Liver (tissue), 9 donors: ENCODE data around the gene ERBB4. TPM values are rescaled to one million over a fixed set of nuclear protein-coding genes. Genes with fewer than 3 reads are reported as not detected.

Experiments
- DNase-seq: peaks from one replicate; pipeline ENCODE4 v3.0.0-alpha.2; 2017; ENCODE audit warnings: low spot score
- H3K27ac ChIP-seq, 2 donors: one replicate each; pipeline ENCODE4 v1.7.0; 2013; ENCODE audit warnings: inconsistent platforms in 2 of 2, low read length in 2 of 2, control low read depth in 1 of 2, low read depth in 1 of 2, mild to moderate bottlenecking in 1 of 2
- H3K27me3 ChIP-seq, 4 donors: one replicate each; pipeline versions ENCODE4 v1.6.1 to v1.7.0; 2013; ENCODE audit warnings: low read length in 3 of 4, inconsistent platforms in 1 of 4, mild to moderate bottlenecking in 1 of 4, moderate library complexity in 1 of 4; ENCODE audit not compliant: control insufficient read depth in 4 of 4, insufficient read depth in 4 of 4
- H3K36me3 ChIP-seq, 4 donors: one replicate each; pipeline versions ENCODE4 v1.6.1 to v1.7.0; 2013; ENCODE audit warnings: low read length in 3 of 4, mild to moderate bottlenecking in 3 of 4, low read depth in 1 of 4, moderate library complexity in 1 of 4; ENCODE audit not compliant: control insufficient read depth in 4 of 4, insufficient read depth in 3 of 4
- H3K4me1 ChIP-seq, 4 donors: one replicate each; pipeline versions ENCODE4 v1.6.1 to v1.7.0; 2013; ENCODE audit warnings: low read length in 3 of 4, mild to moderate bottlenecking in 3 of 4, moderate library complexity in 1 of 4; ENCODE audit not compliant: control insufficient read depth in 4 of 4, insufficient read depth in 4 of 4
- H3K4me3 ChIP-seq, 3 donors: one replicate each; pipeline versions ENCODE4 v1.6.1 to v1.7.0; 2013; ENCODE audit warnings: low read length in 3 of 3, control low read depth in 1 of 3, low read depth in 1 of 3, mild to moderate bottlenecking in 1 of 3
- H3K9ac ChIP-seq, 2 donors: one replicate each; pipeline ENCODE4 v1.7.0; 2013; ENCODE audit warnings: low read length in 2 of 2, mild to moderate bottlenecking in 2 of 2, moderate library complexity in 2 of 2, control low read depth in 1 of 2, low read depth in 1 of 2
- H3K9me3 ChIP-seq, 4 donors: one replicate each; pipeline versions ENCODE4 v1.6.1 to v1.7.0; 2013; ENCODE audit warnings: low read length in 3 of 4; ENCODE audit not compliant: control insufficient read depth in 4 of 4
- EGR1 ChIP-seq, 2 donors: IDR thresholded peaks; 2 replicates each; pipeline ENCODE4 v1.6.1; 2016 to 2018; ENCODE audit warnings: antibody characterized with exemption in 2 of 2, low read depth in 2 of 2
- FOXA1 ChIP-seq: IDR thresholded peaks from 2 replicates; pipeline ENCODE4 v1.6.1; 2016; ENCODE audit warnings: antibody characterized with exemption
- FOXA2 ChIP-seq: IDR thresholded peaks from 2 replicates; pipeline ENCODE4 v1.6.1; 2016; ENCODE audit warnings: antibody characterized with exemption
- GABPA ChIP-seq, 2 donors: IDR thresholded peaks in 1 of 2; conservative IDR thresholded peaks in 1 of 2; 2 replicates each; pipeline ENCODE4 v1.6.1; 2016; ENCODE audit warnings: antibody characterized with exemption in 2 of 2, mild to moderate bottlenecking in 1 of 2, moderate library complexity in 1 of 2
- HNF4A ChIP-seq, 2 donors: conservative IDR thresholded peaks; 2 replicates each; pipeline ENCODE4 v1.6.1; 2016; ENCODE audit warnings: antibody characterized with exemption in 2 of 2, mild to moderate bottlenecking in 2 of 2
- HNF4G ChIP-seq: IDR thresholded peaks from 2 replicates; pipeline ENCODE4 v1.6.1; 2016; ENCODE audit warnings: antibody characterized with exemption
- JUND ChIP-seq, 2 donors: IDR thresholded peaks; 2 replicates each; pipeline ENCODE4 v1.6.1; 2016; ENCODE audit warnings: antibody characterized with exemption in 2 of 2
- NR2F2 ChIP-seq: IDR thresholded peaks from 2 replicates; pipeline ENCODE4 v1.6.1; 2016; ENCODE audit warnings: antibody characterized with exemption
- RAD21 ChIP-seq, 2 donors: IDR thresholded peaks; 2 replicates each; pipeline ENCODE4 v1.6.1; 2016; ENCODE audit warnings: antibody characterized with exemption in 2 of 2, mild to moderate bottlenecking in 2 of 2
- RXRA ChIP-seq, 2 donors: IDR thresholded peaks; 2 replicates each; pipeline ENCODE4 v1.6.1; 2017 to 2018; ENCODE audit warnings: antibody characterized with exemption in 2 of 2, mild to moderate bottlenecking in 1 of 2
- SP1 ChIP-seq: IDR thresholded peaks from 2 replicates; pipeline ENCODE4 v1.6.1; 2018; ENCODE audit warnings: antibody characterized with exemption, mild to moderate bottlenecking
- TAF1 ChIP-seq: conservative IDR thresholded peaks from 2 replicates; pipeline ENCODE4 v1.6.1; 2016; ENCODE audit warnings: antibody characterized with exemption, mild to moderate bottlenecking
- YY1 ChIP-seq: IDR thresholded peaks from 2 replicates; pipeline ENCODE4 v1.6.1; 2016; ENCODE audit warnings: antibody characterized with exemption, mild to moderate bottlenecking
- WGBS: extraction: QIAGEN DNeasy Blood & Tissue Kit; methylation state at CpG from one replicate; pipeline ENCODE4 v1.1.7; 2013; 5-methylcytosine and 5-hydroxymethylcytosine counted together
- polyA plus RNA-seq, 2 donors: library from polyadenylated mRNA; stranded (reverse) in 1 of 2; unstranded in 1 of 2; fragments of 200-250 nt in 1 of 2; fragments of >200 nt in 1 of 2; fragmentation: Nextera tagmentation in 1 of 2; extraction: Ambion mirVana in 1 of 2; gene quantifications; one replicate each; pipeline versions ENCODE4 v1.2.1 to v1.2.3, GENCODE V29; 2013 to 2015
- total RNA-seq, 2 donors: library from RNA; depleted of rRNA; stranded (reverse); fragments of >200 nt; gene quantifications; one replicate each; pipeline ENCODE4 v1.2.3, GENCODE V29; 2014
- TF ChIP-seq, protein P1 (sequence below): fragments of 150-350 bp; IDR thresholded peaks from 2 replicates; pipeline ENCODE4 v1.5.1; 2017; ENCODE audit warnings: improper control_type of control experiment, low read depth, low read length; ENCODE audit not compliant: missing input control
- TF ChIP-seq, protein P2 (sequence below): IDR thresholded peaks from 2 replicates; pipeline ENCODE4 v1.6.1; 2016; ENCODE audit warnings: antibody characterized with exemption
- TF ChIP-seq, protein P3 (sequence below): IDR thresholded peaks from 2 replicates; pipeline ENCODE4 v1.6.1; 2016; ENCODE audit warnings: antibody characterized with exemption, mild to moderate bottlenecking
- TF ChIP-seq, protein P4 (sequence below): IDR thresholded peaks from 2 replicates; pipeline ENCODE4 v1.6.1; 2016; ENCODE audit warnings: antibody characterized with exemption
- TF ChIP-seq, protein P5 (sequence below): IDR thresholded peaks from 2 replicates; pipeline ENCODE4 v1.6.1; 2016; ENCODE audit warnings: antibody characterized with exemption
- donor health status: healthy.
- donor health status: healthy.
- donor health status: healthy.
- donor health status: healthy.
- donor health status: healthy.

Gene ERBB4
- total and polyA plus RNA-seq, 4 donors, result 0.03 to 0.42 TPM; not detected in 2

DNA sequence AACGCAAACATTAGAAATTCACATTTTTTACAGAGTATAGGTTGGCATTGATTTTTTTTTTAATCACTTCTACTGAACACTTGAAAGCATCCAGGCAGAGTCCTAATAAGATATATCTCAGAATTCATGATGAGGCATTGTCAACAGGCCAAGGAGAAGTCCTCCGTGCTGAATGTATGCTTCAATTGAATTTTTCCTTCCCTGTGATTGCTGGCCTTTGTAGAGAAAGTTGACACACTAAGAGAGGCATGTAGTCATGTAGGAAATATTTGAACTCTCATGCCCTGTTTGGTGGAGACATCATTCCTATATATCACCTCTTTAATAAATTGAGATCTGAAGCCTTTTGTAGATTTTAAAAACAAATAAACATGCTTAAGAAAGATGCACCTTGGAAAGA is 1137.3 kb downstream of the ERBB4 start:
- H3K4me3 ChIP-seq, result no peak overlapping the region
- 72% methylated on average over 2 of the region's 2 CpGs for WGBS
- H3K4me1 ChIP-seq, result no peaks in the 10 kb centered on the region

More for the DNA sequence above, 1137.3 kb downstream of the ERBB4 start:
- Histone ChIP-seq H3K36me3 (no peaks in the 10 kb centered on the region), H3K9me3 (no peaks in the 10 kb centered on the region), H3K27ac (no peak overlapping the region), H3K27me3 (peaks cover 0 to 4% (median 0%) of the 10 kb centered on the region in 4 donors), H3K9ac (no peak overlapping the region)
- no peak for DNase-seq
- TF ChIP-seq NR2F2, result no peak
- TF ChIP-seq, protein P1, sequence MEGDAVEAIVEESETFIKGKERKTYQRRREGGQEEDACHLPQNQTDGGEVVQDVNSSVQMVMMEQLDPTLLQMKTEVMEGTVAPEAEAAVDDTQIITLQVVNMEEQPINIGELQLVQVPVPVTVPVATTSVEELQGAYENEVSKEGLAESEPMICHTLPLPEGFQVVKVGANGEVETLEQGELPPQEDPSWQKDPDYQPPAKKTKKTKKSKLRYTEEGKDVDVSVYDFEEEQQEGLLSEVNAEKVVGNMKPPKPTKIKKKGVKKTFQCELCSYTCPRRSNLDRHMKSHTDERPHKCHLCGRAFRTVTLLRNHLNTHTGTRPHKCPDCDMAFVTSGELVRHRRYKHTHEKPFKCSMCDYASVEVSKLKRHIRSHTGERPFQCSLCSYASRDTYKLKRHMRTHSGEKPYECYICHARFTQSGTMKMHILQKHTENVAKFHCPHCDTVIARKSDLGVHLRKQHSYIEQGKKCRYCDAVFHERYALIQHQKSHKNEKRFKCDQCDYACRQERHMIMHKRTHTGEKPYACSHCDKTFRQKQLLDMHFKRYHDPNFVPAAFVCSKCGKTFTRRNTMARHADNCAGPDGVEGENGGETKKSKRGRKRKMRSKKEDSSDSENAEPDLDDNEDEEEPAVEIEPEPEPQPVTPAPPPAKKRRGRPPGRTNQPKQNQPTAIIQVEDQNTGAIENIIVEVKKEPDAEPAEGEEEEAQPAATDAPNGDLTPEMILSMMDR, result no peak
- no peak for TF ChIP-seq TAF1
- TF ChIP-seq FOXA2, result no peak
- no peak for TF ChIP-seq RAD21 (IDR thresholded peaks at IDR 0.05)
- TF ChIP-seq YY1, result no peak
- TF ChIP-seq, protein P2, sequence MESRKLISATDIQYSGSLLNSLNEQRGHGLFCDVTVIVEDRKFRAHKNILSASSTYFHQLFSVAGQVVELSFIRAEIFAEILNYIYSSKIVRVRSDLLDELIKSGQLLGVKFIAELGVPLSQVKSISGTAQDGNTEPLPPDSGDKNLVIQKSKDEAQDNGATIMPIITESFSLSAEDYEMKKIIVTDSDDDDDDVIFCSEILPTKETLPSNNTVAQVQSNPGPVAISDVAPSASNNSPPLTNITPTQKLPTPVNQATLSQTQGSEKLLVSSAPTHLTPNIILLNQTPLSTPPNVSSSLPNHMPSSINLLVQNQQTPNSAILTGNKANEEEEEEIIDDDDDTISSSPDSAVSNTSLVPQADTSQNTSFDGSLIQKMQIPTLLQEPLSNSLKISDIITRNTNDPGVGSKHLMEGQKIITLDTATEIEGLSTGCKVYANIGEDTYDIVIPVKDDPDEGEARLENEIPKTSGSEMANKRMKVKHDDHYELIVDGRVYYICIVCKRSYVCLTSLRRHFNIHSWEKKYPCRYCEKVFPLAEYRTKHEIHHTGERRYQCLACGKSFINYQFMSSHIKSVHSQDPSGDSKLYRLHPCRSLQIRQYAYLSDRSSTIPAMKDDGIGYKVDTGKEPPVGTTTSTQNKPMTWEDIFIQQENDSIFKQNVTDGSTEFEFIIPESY, result no peak
- no peak for TF ChIP-seq HNF4A (conservative IDR thresholded peaks at IDR 0.05)
- no peak for TF ChIP-seq GABPA (IDR thresholded peaks at IDR 0.05 in 1 of 2, conservative IDR thresholded peaks at IDR 0.05 in 1 of 2)
- TF ChIP-seq FOXA1, result no peak
- no peak for TF ChIP-seq SP1
- no peak for TF ChIP-seq EGR1 (IDR thresholded peaks at IDR 0.05; ENCODE audit: low read depth in 2 of 2)
- TF ChIP-seq HNF4G, result no peak
- TF ChIP-seq, protein P3, sequence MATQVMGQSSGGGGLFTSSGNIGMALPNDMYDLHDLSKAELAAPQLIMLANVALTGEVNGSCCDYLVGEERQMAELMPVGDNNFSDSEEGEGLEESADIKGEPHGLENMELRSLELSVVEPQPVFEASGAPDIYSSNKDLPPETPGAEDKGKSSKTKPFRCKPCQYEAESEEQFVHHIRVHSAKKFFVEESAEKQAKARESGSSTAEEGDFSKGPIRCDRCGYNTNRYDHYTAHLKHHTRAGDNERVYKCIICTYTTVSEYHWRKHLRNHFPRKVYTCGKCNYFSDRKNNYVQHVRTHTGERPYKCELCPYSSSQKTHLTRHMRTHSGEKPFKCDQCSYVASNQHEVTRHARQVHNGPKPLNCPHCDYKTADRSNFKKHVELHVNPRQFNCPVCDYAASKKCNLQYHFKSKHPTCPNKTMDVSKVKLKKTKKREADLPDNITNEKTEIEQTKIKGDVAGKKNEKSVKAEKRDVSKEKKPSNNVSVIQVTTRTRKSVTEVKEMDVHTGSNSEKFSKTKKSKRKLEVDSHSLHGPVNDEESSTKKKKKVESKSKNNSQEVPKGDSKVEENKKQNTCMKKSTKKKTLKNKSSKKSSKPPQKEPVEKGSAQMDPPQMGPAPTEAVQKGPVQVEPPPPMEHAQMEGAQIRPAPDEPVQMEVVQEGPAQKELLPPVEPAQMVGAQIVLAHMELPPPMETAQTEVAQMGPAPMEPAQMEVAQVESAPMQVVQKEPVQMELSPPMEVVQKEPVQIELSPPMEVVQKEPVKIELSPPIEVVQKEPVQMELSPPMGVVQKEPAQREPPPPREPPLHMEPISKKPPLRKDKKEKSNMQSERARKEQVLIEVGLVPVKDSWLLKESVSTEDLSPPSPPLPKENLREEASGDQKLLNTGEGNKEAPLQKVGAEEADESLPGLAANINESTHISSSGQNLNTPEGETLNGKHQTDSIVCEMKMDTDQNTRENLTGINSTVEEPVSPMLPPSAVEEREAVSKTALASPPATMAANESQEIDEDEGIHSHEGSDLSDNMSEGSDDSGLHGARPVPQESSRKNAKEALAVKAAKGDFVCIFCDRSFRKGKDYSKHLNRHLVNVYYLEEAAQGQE, result no peak
- TF ChIP-seq RXRA (IDR thresholded peaks at IDR 0.05), result no peak
- TF ChIP-seq, protein P4, sequence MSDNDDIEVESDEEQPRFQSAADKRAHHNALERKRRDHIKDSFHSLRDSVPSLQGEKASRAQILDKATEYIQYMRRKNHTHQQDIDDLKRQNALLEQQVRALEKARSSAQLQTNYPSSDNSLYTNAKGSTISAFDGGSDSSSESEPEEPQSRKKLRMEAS, result no peak
- no peak for TF ChIP-seq JUND (IDR thresholded peaks at IDR 0.05)
- TF ChIP-seq, protein P5, sequence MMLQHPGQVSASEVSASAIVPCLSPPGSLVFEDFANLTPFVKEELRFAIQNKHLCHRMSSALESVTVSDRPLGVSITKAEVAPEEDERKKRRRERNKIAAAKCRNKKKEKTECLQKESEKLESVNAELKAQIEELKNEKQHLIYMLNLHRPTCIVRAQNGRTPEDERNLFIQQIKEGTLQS, result no peak
